Measurements from ENCODE around the gene LRRC45.

Gene LRRC45

GRCh38 chr17:82008258-82008940, 14.7 kb upstream of the LRRC45 start:
- no peak for DNase-seq

- DNase-seq, result no peak
Observed at GRCh38 chr17:82008941-82009405, 14.1 kb upstream of the LRRC45 start.

GRCh38 chr17:82009413-82009812, 13.7 kb upstream of the LRRC45 start:
- no peak for DNase-seq

- no peak for DNase-seq
Observed at GRCh38 chr17:82010575-82011525, 12.3 kb upstream of the LRRC45 start.

- no peak for DNase-seq
Observed at GRCh38 chr17:82011617-82012187, 11.4 kb upstream of the LRRC45 start.

- no peak for DNase-seq
Observed at GRCh38 chr17:82012261-82012639, 10.9 kb upstream of the LRRC45 start.

- DNase-seq, result no peak
Observed at GRCh38 chr17:82012640-82013295, 10.3 kb upstream of the LRRC45 start.

GRCh38 chr17:82013341-82013740, 9.8 kb upstream of the LRRC45 start:
- DNase-seq, result no peak

GRCh38 chr17:82013772-82014321, 9.3 kb upstream of the LRRC45 start:
- no peak for DNase-seq

- DNase-seq, result no peak
Observed at GRCh38 chr17:82014432-82014831, 8.7 kb upstream of the LRRC45 start.

GRCh38 chr17:82014971-82015310, 8.2 kb upstream of the LRRC45 start:
- no peak for DNase-seq

- DNase-seq, result no peak
Observed at GRCh38 chr17:82015311-82015971, 7.7 kb upstream of the LRRC45 start.

GRCh38 chr17:82016061-82016874, 6.8 kb upstream of the LRRC45 start:
- DNase-seq, result no peak

GRCh38 chr17:82016875-82017459, 6.1 kb upstream of the LRRC45 start:
- DNase-seq, result no peak

GRCh38 chr17:82017612-82018151, 5.4 kb upstream of the LRRC45 start:
- no peak for DNase-seq

GRCh38 chr17:82018152-82018988, 4.7 kb upstream of the LRRC45 start:
- no peak for DNase-seq

GRCh38 chr17:82018989-82019689, 4.0 kb upstream of the LRRC45 start:
- DNase-seq, result no peak

- peak; percentile 28 for DNase-seq
Observed at GRCh38 chr17:82019690-82020571, 3.2 kb upstream of the LRRC45 start.

All from NCI-H748 treated with DMSO at 0.1 percent for 48 hours (cell line).